NT2/D1 (cell line): ENCODE results near the gene TMEM25.

ENCODE experiments used
- SUZ12 ChIP-seq: IDR thresholded peaks from 2 replicates; pipeline ENCODE4 v1.6.1; 2011; ENCODE audit not compliant: insufficient read length, insufficient read depth; ENCODE audit errors: extremely low read depth
- YY1 ChIP-seq: IDR thresholded peaks from 2 replicates; pipeline ENCODE4 v1.6.1; 2011; ENCODE audit not compliant: insufficient read length, insufficient read depth

GRCh38 chr11:118532852-118533768 lies 2.1 kb downstream of the TMEM25 start:
- TF ChIP-seq YY1 = no peak
- no peak for TF ChIP-seq SUZ12
